Fibroblast of skin of left biceps (primary cell): ENCODE data around the gene UGT3A1.
"Not testable (repeated sequence)": the region's sequence is repeated elsewhere in the genome, so short reads cannot be mapped to it uniquely, and the experiment has no call there.

Experiments
- DNase-seq, 2 experiments: peaks; one replicate each; pipeline ENCODE4 v3.0.0-alpha.2; 2013; ENCODE audit warnings: low read depth in 2 of 2

UGT3A1 gene

GRCh38 chr5:35988529-35988928, 2.7 kb downstream of the UGT3A1 start:
- no peak for DNase-seq

- no peak for DNase-seq
Observed at GRCh38 chr5:35987776-35988175, 3.4 kb downstream of the UGT3A1 start.

GRCh38 chr5:35979715-35980114, 11.5 kb downstream of the UGT3A1 start:
- DNase-seq: no peak

GRCh38 chr5:35976859-35977258, 14.3 kb downstream of the UGT3A1 start:
- not testable (repeated sequence) for DNase-seq

GRCh38 chr5:35974570-35974969, 16.6 kb downstream of the UGT3A1 start:
- DNase-seq: no peak

- no peak for DNase-seq
Observed at GRCh38 chr5:35971878-35972210, 19.3 kb downstream of the UGT3A1 start.

- DNase-seq: no peak
Observed at GRCh38 chr5:35971186-35971877, 19.9 kb downstream of the UGT3A1 start.

- DNase-seq: no peak
Observed at GRCh38 chr5:35963381-35963843, 27.8 kb downstream of the UGT3A1 start.

- DNase-seq: no peak
Observed at GRCh38 chr5:35960328-35960727, 30.9 kb downstream of the UGT3A1 start.

GRCh38 chr5:35956429-35956828, 34.8 kb downstream of the UGT3A1 start:
- DNase-seq: no peak

GRCh38 chr5:35954175-35954574, 37.0 kb downstream of the UGT3A1 start:
- DNase-seq: no peak

- DNase-seq: no peak
Observed at GRCh38 chr5:35947085-35947484, 44.1 kb downstream of the UGT3A1 start.

- no peak for DNase-seq
Observed at GRCh38 chr5:35939639-35940038, 51.6 kb downstream of the UGT3A1 start.

- peak; percentile 15 to 35 for DNase-seq
Observed at GRCh38 chr5:35938568-35939227, 52.5 kb downstream of the UGT3A1 start, which contains the start of gene CAPSL. Gene CAPSL, minus strand, starts transcription at chr5:35938622. Its CDS starts 17,502 bp downstream, at chr5:35921120.

GRCh38 chr5:35926389-35927051, 64.7 kb downstream of the UGT3A1 start:
- DNase-seq: no peak

GRCh38 chr5:35924950-35925722, 66.1 kb downstream of the UGT3A1 start:
- peak in 1 of 2 experiments; percentile 23 for DNase-seq

GRCh38 chr5:35924122-35924949, 66.9 kb downstream of the UGT3A1 start:
- DNase-seq: peak; percentile 54 to 57

GRCh38 chr5:35922468-35922867, 68.7 kb downstream of the UGT3A1 start:
- no peak for DNase-seq

- DNase-seq: no peak
Observed at GRCh38 chr5:35921930-35922329, 69.3 kb downstream of the UGT3A1 start.

GRCh38 chr5:35920890-35921289, 70.3 kb downstream of the UGT3A1 start:
- DNase-seq: no peak

GRCh38 chr5:35919191-35919590, 72.0 kb downstream of the UGT3A1 start:
- DNase-seq: peak; percentile 98 to 99
